Measurements from ENCODE around the gene LEKR1. TPM values are rescaled to one million over a fixed set of nuclear protein-coding genes. Genes with fewer than 3 reads are reported as not detected.

Gene LEKR1
- total and polyA plus RNA-seq, 2 donors (not counting 1 experiment from before 2014, with no cell fraction given): 0.94 to 4.7 TPM

- no peaks in the 10 kb centered on the region for H3K79me2 ChIP-seq (ENCODE audit: control insufficient read depth, insufficient read depth, low read length)
- H3K4me1 ChIP-seq (ENCODE audit: control insufficient read depth in 2 of 2, insufficient read depth in 2 of 2, low read length in 2 of 2): peaks cover 19 to 25% of the 10 kb centered on the region in 2 donors
- DNase-seq (no peak), ATAC-seq (ENCODE audit: low read depth) (no peak)
- no peaks in the 10 kb centered on the region for H3K36me3 ChIP-seq (replicated peaks in 1 of 2; ENCODE audit: control extremely low read depth in 1 of 2, control insufficient read depth in 1 of 2, extremely low read depth in 1 of 2, insufficient read depth in 2 of 2, low read length in 1 of 2)
- H4K20me1 ChIP-seq (ENCODE audit: control insufficient read depth, insufficient read depth, low read length, poor library complexity, severe bottlenecking): no peaks in the 10 kb centered on the region
- peaks cover 0 to 4% (median 1%) of the 10 kb centered on the region in 4 experiments for H3K27me3 ChIP-seq (replicated peaks in 1 of 4; ENCODE audit: control extremely low read depth in 1 of 4, control insufficient read depth in 3 of 4, insufficient read depth in 4 of 4, low read length in 3 of 4)
- WGBS (ENCODE audit: insufficient coverage): 72% methylated on average over 2 of the region's 4 CpGs
- H3K27me3 Mint-ChIP-seq: peaks cover 7% of the 10 kb centered on the region
- H3K9me3 Mint-ChIP-seq (ENCODE audit: insufficient read depth): no peaks in the 10 kb centered on the region
- intact Hi-C loops (cut with micrococcal nuclease): no loop called here
- H2AFZ ChIP-seq (ENCODE audit: insufficient read depth, low read depth, low read length, poor library complexity, severe bottlenecking): peak overlapping the region; percentile 6
- no peak overlapping the region for H3K4me3 ChIP-seq (ENCODE audit: control extremely low read depth in 1 of 5, extremely low read depth in 1 of 5, insufficient read depth in 1 of 5, low read depth in 2 of 5, low read length in 4 of 5)
- no peak overlapping the region for H3K4me2 ChIP-seq (replicated peaks; ENCODE audit: low read depth, low read length, poor library complexity, severe bottlenecking)
- H3K27ac ChIP-seq (ENCODE audit: low read length in 2 of 2): no peak overlapping the region
- no peak overlapping the region for H3K27ac Mint-ChIP-seq
- POLR2A ChIA-PET: no interaction called here
- TF ChIP-seq EZH2 (IDR thresholded peaks at IDR 0.05; ENCODE audit: borderline replicate concordance, insufficient read depth, low read depth, low read length, poor library complexity, severe bottlenecking): no peak
- no peak for TF ChIP-seq CTCF (IDR thresholded peaks at IDR 0.05)
- H3K9ac ChIP-seq (ENCODE audit: low read length): no peak overlapping the region
- no peaks in the 10 kb centered on the region for H3K9me3 ChIP-seq (ENCODE audit: control extremely low read depth in 1 of 3, control insufficient read depth in 2 of 3, insufficient read depth in 1 of 3, low read length in 2 of 3)
- no peak overlapping the region for H3K4me3 Mint-ChIP-seq
- peaks cover 25% of the 10 kb centered on the region for H3K4me1 Mint-ChIP-seq
- CTCF ChIA-PET: interaction anchor here (0.8 to 2.4 kb wide), 4 partner anchors 9 to 420 kb away, joined by 3 to 15 read pairs (median 3); no protein-coding TSS in a partner anchor
These were observed 265.1 kb downstream of the LEKR1 start for GRCh38 chr3:157091083-157091833.

GRCh38 chr3:157092230-157092629 is 266.1 kb downstream of the LEKR1 start:
- intact Hi-C loops (cut with micrococcal nuclease): no loop called here
- Histone ChIP-seq H3K4me2 (replicated peaks; ENCODE audit: low read depth, low read length, poor library complexity, severe bottlenecking) (no peak overlapping the region), H3K79me2 (ENCODE audit: control insufficient read depth, insufficient read depth, low read length) (no peaks in the 10 kb centered on the region)

More at GRCh38 chr3:157092230-157092629, 266.1 kb downstream of the LEKR1 start:
- peaks cover 19 to 25% of the 10 kb centered on the region in 2 donors for H3K4me1 ChIP-seq (ENCODE audit: control insufficient read depth in 2 of 2, insufficient read depth in 2 of 2, low read length in 2 of 2)
- Mint-ChIP-seq H3K27ac (no peak overlapping the region), H3K4me1 (peaks cover 25% of the 10 kb centered on the region), H3K27me3 (peaks cover 7% of the 10 kb centered on the region), H3K9me3 (ENCODE audit: insufficient read depth) (no peaks in the 10 kb centered on the region), H3K4me3 (no peak overlapping the region)
- no peak overlapping the region for H2AFZ ChIP-seq (ENCODE audit: insufficient read depth, low read depth, low read length, poor library complexity, severe bottlenecking)
- no peak for DNase-seq
- TF ChIP-seq EZH2 (IDR thresholded peaks at IDR 0.05; ENCODE audit: borderline replicate concordance, insufficient read depth, low read depth, low read length, poor library complexity, severe bottlenecking) (no peak), CTCF (IDR thresholded peaks at IDR 0.05) (no peak)
- WGBS (ENCODE audit: insufficient coverage): 100% methylated on average over 4 of the region's 5 CpGs
- no peaks in the 10 kb centered on the region for H3K36me3 ChIP-seq (replicated peaks in 1 of 2; ENCODE audit: control extremely low read depth in 1 of 2, control insufficient read depth in 1 of 2, extremely low read depth in 1 of 2, insufficient read depth in 2 of 2, low read length in 1 of 2)
- POLR2A ChIA-PET: no interaction called here
- CTCF ChIA-PET: interaction anchor here (1.2 to 2.4 kb wide), 2 partner anchors 10 to 45 kb away, joined by 3 to 15 read pairs; no protein-coding TSS in a partner anchor
- H3K9me3 ChIP-seq (ENCODE audit: control extremely low read depth in 1 of 3, control insufficient read depth in 2 of 3, insufficient read depth in 1 of 3, low read length in 2 of 3): no peaks in the 10 kb centered on the region
- H3K27me3 ChIP-seq (replicated peaks in 1 of 4; ENCODE audit: control extremely low read depth in 1 of 4, control insufficient read depth in 3 of 4, insufficient read depth in 4 of 4, low read length in 3 of 4): peaks cover 0 to 4% (median 1%) of the 10 kb centered on the region in 4 experiments
- no peak overlapping the region for H3K4me3 ChIP-seq (ENCODE audit: control extremely low read depth in 1 of 5, extremely low read depth in 1 of 5, insufficient read depth in 1 of 5, low read depth in 2 of 5, low read length in 4 of 5)
- no peaks in the 10 kb centered on the region for H4K20me1 ChIP-seq (ENCODE audit: control insufficient read depth, insufficient read depth, low read length, poor library complexity, severe bottlenecking)
- ATAC-seq (ENCODE audit: low read depth): no peak
- H3K9ac ChIP-seq (ENCODE audit: low read length): no peak overlapping the region
- H3K27ac ChIP-seq (ENCODE audit: low read length in 2 of 2): no peak overlapping the region
